Spleen (tissue), 11 donors: ENCODE data around the gene ELFN2. TPM values are rescaled to one million over a fixed set of nuclear protein-coding genes. Genes with fewer than 3 reads are reported as not detected.

Experiments used
- DNase-seq: peaks from one replicate; pipeline ENCODE4 v3.0.0-alpha.2; 2020
- H3K27ac ChIP-seq, 8 donors: fragments of 200-600 bp; sonication (generic) in 7 of 8; 1 replicate in 4 of 8; 2 replicates in 4 of 8; pipeline versions ENCODE4 v1.5.0 to v1.8.0; 2016 to 2021; ENCODE audit warnings: inconsistent platforms in 4 of 8, mild to moderate bottlenecking in 4 of 8, moderate library complexity in 1 of 8
- H3K27me3 ChIP-seq, 7 donors: fragments of 200-600 bp; sonication (generic) in 6 of 7; replicated peaks in 1 of 7; 1 replicate in 4 of 7; 2 replicates in 3 of 7; pipeline versions ENCODE4 v1.5.0 to v1.8.0; 2016 to 2021; ENCODE audit warnings: inconsistent platforms in 3 of 7, mild to moderate bottlenecking in 1 of 7
- H3K36me3 ChIP-seq, 6 donors: fragments of 200-600 bp; sonication (generic) in 5 of 6; 1 replicate in 4 of 6; 2 replicates in 2 of 6; pipeline versions ENCODE4 v1.5.0 to v1.8.0; 2016 to 2021; ENCODE audit warnings: inconsistent platforms in 2 of 6
- H3K4me1 ChIP-seq, 6 donors: fragments of 200-600 bp; sonication (generic) in 5 of 6; 1 replicate in 3 of 6; 2 replicates in 3 of 6; pipeline versions ENCODE4 v1.5.0 to v1.8.0; 2016 to 2021; ENCODE audit warnings: inconsistent platforms in 3 of 6
- H3K4me3 ChIP-seq, 8 donors: fragments of 200-600 bp; sonication (generic) in 7 of 8; 1 replicate in 4 of 8; 2 replicates in 4 of 8; pipeline versions ENCODE4 v1.5.0 to v1.8.0; 2016 to 2021; ENCODE audit warnings: inconsistent platforms in 4 of 8, mild to moderate bottlenecking in 4 of 8, moderate library complexity in 2 of 8
- H3K9me3 ChIP-seq, 8 donors: fragments of 200-600 bp; sonication (generic) in 7 of 8; 1 replicate in 4 of 8; 2 replicates in 4 of 8; pipeline versions ENCODE4 v1.5.0 to v1.8.0; 2016 to 2021; ENCODE audit warnings: inconsistent platforms in 4 of 8
- CTCF ChIP-seq, 11 experiments: fragments of 200-600 bp in 7 of 11; fragments of 450-650 bp in 4 of 11; sonication (generic) in 4 of 11; IDR thresholded peaks in 8 of 11; conservative IDR thresholded peaks in 3 of 11; 1 replicate in 7 of 11; 2 replicates in 4 of 11; pipeline versions ENCODE4 v1.4.0 to v1.8.0; 2016 to 2021; ENCODE audit warnings: antibody characterized with exemption in 11 of 11, inconsistent platforms in 4 of 11, mild to moderate bottlenecking in 1 of 11
- POLR2A ChIP-seq, 3 donors: fragments of 450-650 bp; IDR thresholded peaks; one replicate each; pipeline ENCODE4 v1.5.1; 2017; ENCODE audit warnings: antibody characterized with exemption in 3 of 3, mild to moderate bottlenecking in 1 of 3
- POLR2AphosphoS5 ChIP-seq, 3 donors: sonication (generic); formaldehyde crosslinking; IDR thresholded peaks; one replicate each; pipeline ENCODE4 v1.5.1; 2017; ENCODE audit warnings: antibody characterized with exemption in 3 of 3
- WGBS, 5 donors: extraction: QIAGEN DNeasy Blood & Tissue Kit in 3 of 5; methylation state at CpG; one replicate each; pipeline versions ENCODE4 v1.1.5 to v1.1.7; 2013 to 2018; 5-methylcytosine and 5-hydroxymethylcytosine counted together
- intact Hi-C: fragments of 100-400 bp; cut with DNase I; formaldehyde crosslinking; loops from one replicate; pipeline ENCODE4 v1.15.0; 2023; ENCODE audit warnings: low total_unique reads
- polyA plus RNA-seq, 3 donors: library from polyadenylated mRNA; stranded (reverse); fragments of 200-250 nt; gene quantifications; one replicate each; pipeline ENCODE4 v1.2.1, GENCODE V29; 2013
- total RNA-seq, 7 donors: library from RNA; depleted of rRNA in 3 of 7; stranded (reverse); fragments of >200 nt in 3 of 7; fragmentation: NEBNext Ultra II Directional in 4 of 7; extraction: Animal tissue kit (Norgen Biotek cat#: 25700) in 4 of 7; gene quantifications; one replicate each; pipeline versions ENCODE4 v1.1.0 to v1.2.1, GENCODE V29; 2016 to 2021
- donor health status: healthy with polysubstance abuse.
- donor health status: DM: no; HTN: no; CAD: no; lungs with moderate emphysema.
- donor health status: DM: no; HTN: no; CAD: no.
- donor health status: Bipolar disorder and iron deficiency.
- donor health status: healthy.
- donor health status: DM: no; HTN: no; CAD: no.
- donor health status: DM: yes; HTN: yes; CAD: no.

Gene ELFN2
- total and polyA plus RNA-seq, 10 donors: 0.02 to 0.19 (median 0.07) TPM; not detected in 1

GRCh38 chr22:37417677-37418348 is 9.5 kb downstream of the ELFN2 start:
- H3K4me1 ChIP-seq: peaks cover 0 to 32% (median 16%) of the 10 kb centered on the region in 6 donors
- intact Hi-C loops: no loop called here
- H3K27me3 ChIP-seq: peaks cover 0 to 97% (median 43%) of the 10 kb centered on the region in 7 donors
- TF ChIP-seq POLR2A (IDR thresholded peaks at IDR 0.05) (no peak), CTCF (IDR thresholded peaks at IDR 0.05 in 8 of 11, conservative IDR thresholded peaks at IDR 0.05 in 3 of 11) (no peak), POLR2AphosphoS5 (IDR thresholded peaks at IDR 0.05) (no peak)
- no peak for DNase-seq
- no peak overlapping the region for H3K4me3 ChIP-seq
- no peak overlapping the region for H3K27ac ChIP-seq
- no peaks in the 10 kb centered on the region for H3K36me3 ChIP-seq
- H3K9me3 ChIP-seq: no peaks in the 10 kb centered on the region
- 81 to 87% (median 86%) methylated on average over 8 of the region's 8 CpGs for WGBS, 5 donors

GRCh38 chr22:37417264-37417663 is 10.0 kb downstream of the ELFN2 start:
- TF ChIP-seq POLR2A (IDR thresholded peaks at IDR 0.05): no peak
- TF ChIP-seq POLR2AphosphoS5 (IDR thresholded peaks at IDR 0.05): no peak
- no peak for TF ChIP-seq CTCF (IDR thresholded peaks at IDR 0.05 in 8 of 11, conservative IDR thresholded peaks at IDR 0.05 in 3 of 11)
- H3K27ac ChIP-seq: no peak overlapping the region
- WGBS, 5 donors: 72 to 86% (median 78%) methylated on average over 5 to 7 of the region's 7 CpGs
- H3K27me3 ChIP-seq: peaks cover 0 to 100% (median 43%) of the 10 kb centered on the region in 7 donors
- no peaks in the 10 kb centered on the region for H3K36me3 ChIP-seq
- no peaks in the 10 kb centered on the region for H3K9me3 ChIP-seq
- no peak for DNase-seq
- intact Hi-C loops: no loop called here
- H3K4me3 ChIP-seq: no peak overlapping the region
- peaks cover 0 to 32% (median 16%) of the 10 kb centered on the region in 6 donors for H3K4me1 ChIP-seq

GRCh38 chr22:37416827-37417226 is 10.5 kb downstream of the ELFN2 start:
- 11 to 19% (median 14%) methylated on average over 14 of the region's 14 CpGs for WGBS, 5 donors
- intact Hi-C loops: no loop called here
- Histone ChIP-seq H3K27ac (no peak overlapping the region), H3K27me3 (peaks cover 0 to 100% (median 43%) of the 10 kb centered on the region in 7 donors), H3K36me3 (no peaks in the 10 kb centered on the region), H3K9me3 (no peaks in the 10 kb centered on the region), H3K4me1 (peaks cover 0 to 32% (median 16%) of the 10 kb centered on the region in 6 donors), H3K4me3 (no peak overlapping the region)
- no peak for TF ChIP-seq POLR2AphosphoS5 (IDR thresholded peaks at IDR 0.05)
- no peak for TF ChIP-seq POLR2A (IDR thresholded peaks at IDR 0.05)
- no peak for TF ChIP-seq CTCF (IDR thresholded peaks at IDR 0.05 in 8 of 11, conservative IDR thresholded peaks at IDR 0.05 in 3 of 11)
- DNase-seq: no peak

GRCh38 chr22:37416389-37416788 is 10.9 kb downstream of the ELFN2 start:
- Histone ChIP-seq H3K27me3 (peaks cover 0 to 99% (median 41%) of the 10 kb centered on the region in 7 donors), H3K4me3 (no peak overlapping the region), H3K27ac (no peak overlapping the region), H3K9me3 (no peaks in the 10 kb centered on the region), H3K4me1 (peaks cover 0 to 32% (median 16%) of the 10 kb centered on the region in 6 donors), H3K36me3 (no peaks in the 10 kb centered on the region)
- 20 to 31% (median 23%) methylated on average over 5 to 6 of the region's 6 CpGs for WGBS, 5 donors
- no peak for DNase-seq
- intact Hi-C loops: no loop called here
- TF ChIP-seq POLR2A (IDR thresholded peaks at IDR 0.05): no peak
- no peak for TF ChIP-seq POLR2AphosphoS5 (IDR thresholded peaks at IDR 0.05)
